Stimulated activated CD8-positive, alpha-beta memory T cell treated with anti-CD3 and anti-CD28 coated beads, Interleukin-15, amount 100 ng/mL, for 24 hours (primary cell): Measurements from ENCODE around the gene ZNF8.
A peak's percentile ranks its signal among the peaks of the same experiment; 100 is the strongest.
"Not testable (repeated sequence)": the region's sequence is repeated elsewhere in the genome, so short reads cannot be mapped to it uniquely, and the experiment has no call there.

Experiments used
- DNase-seq: peaks from one replicate; pipeline ENCODE4 v3.0.0-alpha.2; 2020; ENCODE audit warnings: low read depth

The ZNF8 gene

GRCh38 chr19:58296104-58296503 is 17.3 kb downstream of the ZNF8 start:
- DNase-seq: no peak

GRCh38 chr19:58300620-58301019 is 21.9 kb downstream of the ZNF8 start:
- DNase-seq: no peak

- no peak for DNase-seq
Measured at GRCh38 chr19:58304255-58304654, 25.5 kb downstream of the ZNF8 start.

- no peak for DNase-seq
Measured at GRCh38 chr19:58304748-58305064, 26.0 kb downstream of the ZNF8 start.

- DNase-seq: peak; percentile 76
Measured at GRCh38 chr19:58305065-58305931, 26.5 kb downstream of the ZNF8 start, which contains the start of gene ERVK3-1. ERVK3-1 (plus strand) TSS chr19:58305377; CDS start chr19:58312169, 6,792 bp downstream.

- no peak for DNase-seq
Measured at GRCh38 chr19:58305932-58306323, 27.2 kb downstream of the ZNF8 start.

GRCh38 chr19:58307736-58308135 is 29.0 kb downstream of the ZNF8 start:
- DNase-seq: no peak

- not testable (repeated sequence) for DNase-seq
Measured at GRCh38 chr19:58310685-58311084, 31.9 kb downstream of the ZNF8 start.

- no peak for DNase-seq
Measured at GRCh38 chr19:58311345-58311865, 32.6 kb downstream of the ZNF8 start.

- no peak for DNase-seq
Measured at GRCh38 chr19:58315580-58315979, 36.8 kb downstream of the ZNF8 start.

GRCh38 chr19:58317476-58318072 is 38.8 kb downstream of the ZNF8 start:
- DNase-seq: no peak

- DNase-seq: no peak
Measured at GRCh38 chr19:58318297-58318696, 39.5 kb downstream of the ZNF8 start.

GRCh38 chr19:58319241-58319640 is 40.5 kb downstream of the ZNF8 start:
- no peak for DNase-seq

GRCh38 chr19:58325311-58326022 is 46.7 kb downstream of the ZNF8 start:
- DNase-seq: no peak

GRCh38 chr19:58326501-58326913 is 47.8 kb downstream of the ZNF8 start:
- DNase-seq: no peak

- DNase-seq: peak; percentile 70
Measured at GRCh38 chr19:58326914-58327726, 48.4 kb downstream of the ZNF8 start, which contains the start of gene ZSCAN22. ZSCAN22 (plus strand) TSS chr19:58326994; CDS start chr19:58334803, 7,809 bp downstream.

GRCh38 chr19:58328999-58329398 is 50.2 kb downstream of the ZNF8 start:
- DNase-seq: no peak

- DNase-seq: no peak
Measured at GRCh38 chr19:58330458-58330857, 51.7 kb downstream of the ZNF8 start.

GRCh38 chr19:58332697-58333096 is 53.9 kb downstream of the ZNF8 start:
- DNase-seq: no peak

- DNase-seq: no peak
Measured at GRCh38 chr19:58334691-58335249, 56.0 kb downstream of the ZNF8 start.

GRCh38 chr19:58335630-58336029 is 56.9 kb downstream of the ZNF8 start:
- DNase-seq: no peak
